Raji (cell line): Measurements from ENCODE around the gene ZNF76.

ENCODE experiments used
- POLR2A ChIP-seq: IDR thresholded peaks from 2 replicates; pipeline ENCODE4 v1.6.1; 2011; ENCODE audit warnings: low read depth, low read length, control low read depth; ENCODE audit not compliant: insufficient read depth

ZNF76 gene

DNA sequence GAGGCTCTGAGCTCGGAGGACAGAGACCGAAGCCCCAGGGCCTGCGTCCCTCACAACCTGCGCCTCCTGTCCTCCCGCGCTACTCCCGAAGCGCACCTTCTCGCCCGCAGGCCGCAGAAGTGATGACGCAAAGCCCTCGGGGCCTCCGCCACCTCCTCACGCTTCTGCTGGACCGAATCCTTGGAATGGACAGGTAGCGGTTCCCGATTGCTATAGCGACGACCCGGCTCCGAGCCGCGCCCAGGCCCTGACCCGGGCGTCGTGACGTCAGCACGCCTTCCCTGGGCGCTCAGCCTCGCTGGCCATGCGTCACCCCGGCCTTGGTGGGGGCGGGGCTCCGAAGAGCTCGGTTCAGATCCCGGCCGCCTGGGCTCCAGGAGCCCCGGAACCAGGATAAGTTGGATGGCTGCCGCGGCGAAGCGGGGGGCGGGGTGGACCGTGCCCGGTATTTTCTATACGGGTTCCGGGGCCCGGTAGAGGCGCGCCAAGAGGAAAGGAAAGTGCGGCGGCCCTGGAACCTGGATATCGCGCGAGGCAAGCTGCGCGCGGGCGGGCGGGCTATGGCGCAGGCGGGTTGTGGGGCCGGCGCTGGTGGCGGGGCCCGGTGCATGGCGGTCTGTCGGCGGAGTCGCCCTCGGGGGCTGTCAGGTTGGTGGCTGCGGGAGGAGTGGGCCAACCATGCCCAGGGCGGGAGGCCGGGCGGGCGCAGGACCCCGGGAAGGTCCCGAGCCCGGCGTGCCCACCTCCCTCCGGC, at the start of gene ZNF76:
ZNF76 (plus strand) TSS at position 542 of the 754 bp plus-strand sequence. CDS start 21,417 bp downstream, outside the sequence.
- peak; percentile 71 for TF ChIP-seq POLR2A

DNA sequence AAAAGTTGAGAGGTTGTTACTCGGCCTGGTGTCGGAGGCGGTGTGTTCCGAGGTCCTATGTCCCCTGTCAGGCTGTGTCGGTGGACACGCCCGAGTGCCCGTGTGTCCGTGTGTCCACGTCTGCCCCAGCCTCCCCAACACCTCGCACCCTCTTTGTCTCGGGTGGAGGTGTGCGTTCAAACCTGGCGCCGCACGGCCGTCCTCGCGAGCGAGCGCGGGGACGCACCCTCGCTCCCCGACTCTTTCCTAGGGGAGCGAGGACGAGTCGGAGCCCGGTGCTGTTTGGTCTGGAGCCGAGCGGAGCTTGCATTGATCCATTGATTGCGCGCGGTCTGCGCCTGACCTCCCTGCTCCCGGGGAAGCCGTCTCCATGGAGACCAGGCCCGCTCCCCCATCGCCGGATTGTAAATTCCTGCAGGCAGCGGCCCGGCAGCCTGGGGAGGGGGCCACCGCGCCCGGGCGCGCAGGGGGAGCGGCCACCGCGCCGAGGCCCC, 46.2 kb upstream of the ZNF76 start:
- TF ChIP-seq POLR2A: no peak

DNA sequence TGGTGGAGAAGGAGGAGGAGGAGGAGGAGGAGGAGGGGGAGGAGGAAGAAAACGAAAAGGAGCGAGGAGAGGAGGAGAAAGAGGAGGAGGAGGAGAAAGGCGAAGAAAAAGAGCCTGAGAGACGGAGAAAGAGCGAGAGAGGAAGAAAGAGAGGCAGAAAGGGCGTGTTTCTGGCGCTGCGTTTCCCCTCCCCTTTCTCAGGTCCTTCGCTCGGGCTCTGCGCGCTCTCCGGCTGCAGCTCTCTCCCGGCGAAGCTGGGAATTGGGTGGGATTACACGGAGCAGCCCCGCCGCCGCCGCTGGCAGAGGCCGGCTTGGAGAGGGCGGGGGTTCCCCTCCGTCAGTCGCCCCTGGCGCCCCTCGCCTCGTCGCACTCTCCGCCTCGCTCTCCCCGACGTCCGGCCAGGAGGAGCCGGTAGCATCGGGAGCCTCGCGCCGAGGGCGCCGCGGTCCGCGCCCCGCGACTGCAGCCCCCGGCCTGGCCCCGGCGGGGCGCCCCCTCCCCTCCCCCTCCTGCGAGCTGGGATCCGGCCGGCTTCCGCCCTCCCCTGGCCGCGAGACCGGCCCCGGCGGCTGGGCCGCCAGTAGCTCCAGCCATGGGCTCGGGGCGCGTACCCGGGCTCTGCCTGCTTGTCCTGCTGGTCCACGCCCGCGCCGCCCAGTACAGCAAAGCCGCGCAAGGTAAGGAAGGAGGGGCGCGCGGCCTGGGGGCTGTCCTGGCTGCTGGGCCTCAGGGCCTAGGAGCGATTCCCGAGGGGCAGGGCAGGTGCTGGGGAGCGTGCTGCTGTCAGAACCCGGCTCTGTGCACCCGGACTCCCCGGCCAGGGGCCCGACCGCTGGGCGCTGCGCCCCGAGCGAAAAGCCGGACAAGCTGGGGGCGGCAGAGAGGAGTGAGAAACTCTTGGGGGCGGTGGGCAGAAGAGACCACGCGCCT, 45.4 kb upstream of the ZNF76 start, which contains the start of gene SCUBE3:
SCUBE3 (plus strand) TSS at position 133 of the 933 bp plus-strand sequence; CDS start at position 596, 463 bp downstream.
- TF ChIP-seq POLR2A: no peak

DNA sequence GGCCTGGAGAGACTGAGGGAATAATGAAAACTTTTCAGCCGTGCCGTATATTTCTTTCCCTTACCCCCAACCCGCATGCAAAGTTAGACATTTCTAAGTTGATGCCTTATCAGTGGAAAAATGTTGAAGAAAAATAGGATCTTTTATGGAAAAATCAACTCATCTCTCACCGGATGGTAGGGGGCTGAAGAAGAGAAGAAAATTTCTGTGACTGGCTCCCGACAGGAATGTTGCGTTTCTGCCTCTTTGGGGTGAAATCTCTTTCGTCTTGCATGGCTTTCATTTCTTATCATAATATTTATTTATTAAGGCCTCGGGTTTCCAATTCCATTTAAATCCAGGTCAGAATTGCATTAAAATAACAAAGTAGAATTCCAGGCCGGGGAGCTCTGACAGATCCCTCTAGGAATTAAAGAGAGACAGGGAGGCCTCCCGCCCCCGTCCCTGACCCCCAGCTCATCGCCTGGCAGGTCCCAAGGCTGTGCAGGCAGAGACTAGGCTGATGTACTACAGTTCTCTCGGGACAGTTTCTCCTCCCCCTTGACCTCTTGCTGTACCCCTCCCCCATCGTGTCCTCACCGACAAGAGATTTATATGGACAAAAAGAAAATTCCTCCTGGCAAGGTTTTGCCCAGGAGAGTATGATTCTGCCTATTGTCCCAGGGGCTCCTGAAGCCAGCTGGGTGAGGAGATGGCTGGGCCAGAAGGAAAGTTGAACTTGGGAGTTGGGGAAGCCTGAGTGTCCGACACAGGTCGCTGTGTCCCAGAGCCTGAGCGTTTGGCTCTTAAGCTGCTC, 44.5 kb upstream of the ZNF76 start:
- TF ChIP-seq POLR2A: no peak

DNA sequence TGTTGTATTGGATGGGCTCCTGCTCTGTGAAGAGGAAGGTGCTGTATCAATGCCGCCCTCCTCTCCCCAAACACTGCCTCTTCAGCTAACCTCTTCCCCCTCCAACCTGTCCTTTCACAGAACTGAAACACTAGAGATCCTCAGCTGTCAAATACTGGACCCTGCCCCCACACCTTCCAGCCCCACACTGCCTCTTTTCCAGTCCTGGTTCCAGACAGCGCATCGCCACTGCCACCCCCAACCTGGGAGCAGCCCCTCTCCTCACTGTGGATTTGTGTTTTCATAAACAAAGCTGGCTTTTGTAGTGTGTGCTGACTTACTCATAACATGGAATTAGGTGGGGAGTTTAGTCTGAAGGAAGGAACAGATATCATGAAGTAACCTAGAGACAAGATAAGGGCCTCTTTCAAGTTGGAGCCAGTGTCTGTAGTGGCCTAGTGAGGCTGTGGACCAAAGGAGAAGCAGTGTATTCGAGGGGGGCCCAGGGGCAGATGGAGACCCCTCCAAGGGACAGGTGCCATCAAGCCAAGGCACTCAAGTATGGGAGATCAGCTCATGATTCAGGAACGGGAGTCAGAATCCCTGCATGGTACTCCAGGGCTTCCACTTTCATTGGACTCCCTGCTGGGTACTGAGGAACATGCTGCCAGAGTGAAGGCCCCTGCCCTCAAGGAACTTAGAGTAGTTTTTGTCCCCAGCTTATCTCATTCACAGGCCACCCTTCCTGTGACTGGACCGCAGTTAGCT, 43.7 kb upstream of the ZNF76 start:
- TF ChIP-seq POLR2A: no peak

DNA sequence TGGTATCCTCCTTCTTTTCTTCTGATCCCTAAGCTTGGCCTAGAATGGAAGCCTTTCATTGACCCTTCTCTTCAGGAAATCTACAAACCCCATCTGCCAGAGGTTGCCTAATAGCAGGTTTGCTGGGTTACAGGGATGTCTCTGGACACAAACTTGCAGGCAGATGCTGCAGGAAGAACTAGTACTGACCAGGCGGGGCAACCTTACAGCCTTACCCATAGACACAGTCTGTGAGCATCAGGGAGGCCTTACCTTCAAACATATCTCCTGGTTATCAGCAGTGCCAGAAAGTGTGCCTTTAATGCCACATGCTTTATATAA, 43.2 kb upstream of the ZNF76 start:
- no peak for TF ChIP-seq POLR2A

DNA sequence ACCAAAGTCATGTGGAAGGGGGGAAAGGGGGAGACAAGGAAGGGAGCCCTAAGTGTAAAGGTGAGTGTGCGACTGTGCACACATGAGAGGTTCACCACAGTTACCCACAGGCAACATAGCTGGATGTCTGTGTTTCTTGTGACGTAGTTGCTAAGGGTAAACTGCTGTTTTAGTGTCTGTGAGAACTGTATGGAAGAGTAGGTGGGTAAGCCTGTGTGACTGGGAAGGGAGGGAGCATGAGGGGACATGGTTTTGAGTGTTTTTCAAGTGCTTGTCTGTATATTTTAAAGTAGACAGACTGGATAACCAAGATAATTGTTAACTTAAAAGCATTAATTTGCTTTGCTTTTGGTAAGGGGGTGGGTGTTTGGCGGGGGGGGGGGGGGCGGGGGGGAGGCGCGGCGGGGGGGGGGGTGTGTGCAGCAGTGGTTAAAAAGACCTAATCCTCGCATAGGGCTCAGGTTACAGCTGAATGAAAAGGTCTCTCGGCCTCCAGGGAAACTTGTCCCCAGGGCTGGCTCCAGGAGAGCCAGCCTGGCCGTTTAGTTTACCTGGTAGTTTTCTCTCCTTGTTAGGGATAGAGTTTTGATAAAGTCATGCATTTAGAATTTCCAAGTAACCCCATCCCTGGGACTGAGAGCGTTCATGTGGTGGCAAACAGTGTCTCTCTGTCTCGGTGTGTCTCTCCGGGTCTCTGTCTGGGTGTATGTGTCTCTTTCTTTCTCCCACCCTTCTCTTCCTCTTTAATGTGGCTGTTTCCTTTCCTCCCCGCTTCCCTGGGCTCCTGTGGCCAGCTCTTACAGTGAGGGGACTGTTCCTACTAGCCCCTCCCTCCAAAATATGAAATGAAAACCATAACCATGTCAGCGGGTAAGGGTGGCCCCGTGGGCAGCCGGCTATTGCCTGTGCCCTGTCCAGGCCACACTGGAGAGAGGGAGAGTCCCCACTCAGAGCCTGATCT, 42.4 kb upstream of the ZNF76 start:
- no peak for TF ChIP-seq POLR2A

DNA sequence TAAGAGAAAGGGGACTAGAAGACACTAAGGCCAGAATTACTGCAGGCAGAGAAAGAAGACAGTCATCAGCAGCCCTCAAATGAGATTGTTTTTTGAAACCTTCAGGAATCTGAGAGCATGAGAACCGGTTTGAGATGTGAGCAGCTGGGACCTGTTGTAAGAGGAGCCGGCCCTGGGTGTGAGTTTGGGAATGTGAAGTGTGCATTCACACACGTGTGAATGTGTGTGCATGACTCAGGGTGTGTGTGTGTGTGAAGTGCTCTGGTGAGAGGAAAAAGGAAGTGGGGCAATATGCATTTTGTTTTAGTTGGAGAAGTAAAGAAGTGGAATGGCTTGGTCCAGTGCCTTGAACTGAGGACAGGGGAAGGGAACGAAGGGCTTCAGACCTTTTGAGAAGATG, 41.5 kb upstream of the ZNF76 start:
- no peak for TF ChIP-seq POLR2A

DNA sequence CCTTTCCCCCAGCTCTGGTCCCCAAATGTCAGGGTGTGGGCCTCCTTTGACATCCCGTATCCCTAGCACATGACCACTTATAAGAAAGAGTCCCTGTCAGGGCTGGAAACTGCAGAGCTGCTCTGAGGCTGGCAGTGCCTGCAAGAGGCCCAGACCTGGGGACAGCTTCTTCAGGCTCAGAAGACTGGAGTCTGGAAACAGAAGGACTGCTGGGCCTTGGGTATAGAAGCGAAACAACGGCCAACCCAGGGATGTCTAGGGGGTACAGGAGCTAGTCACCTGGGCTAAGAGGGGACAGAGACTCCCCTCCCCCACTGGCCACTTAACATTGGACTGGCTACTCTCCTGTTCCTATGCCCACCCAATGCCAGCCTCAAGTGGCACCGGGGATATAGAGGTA, 41.1 kb upstream of the ZNF76 start:
- no peak for TF ChIP-seq POLR2A

DNA sequence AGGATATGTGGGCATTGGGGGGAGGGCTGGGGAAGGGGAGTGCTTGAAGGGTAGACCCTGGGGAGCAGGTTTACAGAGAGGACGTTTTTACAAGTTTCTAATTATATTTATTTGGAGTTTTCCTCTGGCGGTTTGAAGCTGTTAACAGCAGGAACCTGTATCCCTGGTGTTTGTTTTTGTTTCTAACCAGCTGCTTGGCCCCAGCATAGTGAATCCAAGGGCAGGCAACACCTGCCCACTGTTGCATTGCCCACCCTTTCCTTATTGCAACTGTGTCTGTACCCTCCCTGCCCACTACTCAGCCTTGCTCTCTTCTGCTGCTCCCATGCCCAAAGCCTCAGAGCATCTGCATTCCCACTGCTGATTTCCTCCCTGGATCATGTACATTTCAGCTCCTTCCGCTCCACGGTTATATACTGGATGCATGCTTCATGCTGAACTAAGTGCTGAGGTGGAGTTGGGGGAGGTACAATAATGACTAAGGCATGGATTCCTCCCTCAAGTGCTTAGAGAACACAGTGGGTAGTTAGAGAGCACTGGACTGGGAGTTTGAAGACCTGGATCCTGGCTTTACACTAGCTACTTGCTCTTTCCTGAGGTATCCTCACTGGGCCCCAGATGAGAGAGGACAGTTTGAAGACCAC, 39.7 kb upstream of the ZNF76 start:
- TF ChIP-seq POLR2A: no peak

DNA sequence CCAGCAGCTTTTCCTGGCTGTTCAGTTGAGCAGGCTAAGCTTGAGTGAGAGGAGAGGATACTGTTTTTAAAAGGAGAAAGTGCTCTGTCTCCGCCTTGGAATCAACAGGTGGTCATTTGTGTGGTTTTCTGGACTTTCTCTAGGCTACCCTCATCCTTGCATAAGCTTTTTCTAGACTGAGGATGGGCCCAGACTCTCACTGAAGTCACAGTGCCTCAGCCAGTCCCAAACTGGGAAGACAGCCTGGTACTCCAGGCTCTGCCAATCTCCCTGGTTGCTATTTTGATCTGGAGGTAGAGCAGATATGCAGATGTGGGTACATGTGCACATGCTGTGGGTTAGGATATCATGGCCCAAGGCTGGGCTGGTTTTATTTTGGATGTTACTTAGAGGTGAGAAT, 38.8 kb upstream of the ZNF76 start:
- TF ChIP-seq POLR2A: no peak

DNA sequence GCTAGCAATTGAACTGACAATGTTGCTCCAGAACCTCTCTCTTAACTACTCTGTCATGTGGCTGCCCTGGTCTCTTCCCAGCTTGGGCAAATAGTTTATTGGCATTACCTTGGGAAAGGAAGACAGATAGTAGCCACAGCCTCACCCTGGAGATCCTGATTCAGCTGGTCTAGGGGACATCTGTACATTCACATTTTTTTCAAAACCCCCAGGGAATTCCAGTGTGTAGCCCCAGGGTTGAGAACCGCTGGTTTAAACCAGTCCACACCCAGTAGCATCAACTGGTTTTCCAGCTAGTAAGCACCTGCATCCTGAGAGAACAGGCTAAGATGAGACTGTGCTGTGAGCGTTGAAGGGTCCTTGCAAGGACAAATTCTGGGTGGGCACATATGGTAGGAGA, 36.1 kb upstream of the ZNF76 start:
- TF ChIP-seq POLR2A: no peak

DNA sequence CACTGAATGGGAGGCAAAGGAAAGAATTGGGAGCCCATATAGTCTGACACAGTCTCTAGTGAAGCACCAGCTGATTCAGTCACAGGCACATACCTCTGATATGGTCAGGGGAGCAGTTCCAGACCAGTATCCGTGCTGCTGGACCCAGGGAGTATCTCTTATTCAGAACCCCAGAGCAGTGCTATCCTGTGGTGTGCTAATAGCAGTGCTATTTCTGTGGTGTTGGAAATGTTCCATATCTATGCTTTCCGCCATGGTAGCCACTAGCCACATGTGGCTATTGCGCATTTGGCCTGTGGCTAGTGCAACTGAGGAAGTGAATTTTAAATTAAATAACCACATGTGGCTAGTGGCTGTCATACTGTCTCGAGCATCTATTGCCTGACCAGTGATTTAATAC, 34.8 kb upstream of the ZNF76 start:
- TF ChIP-seq POLR2A: no peak
